Thymus (tissue), 11 donors: ENCODE results near the gene MYRIP. TPM values are rescaled to one million over a fixed set of nuclear protein-coding genes. Genes with fewer than 3 reads are reported as not detected.

Source experiments
- DNase-seq, 9 donors: peaks; one replicate each; pipeline ENCODE4 v3.0.0-alpha.2; 2013; ENCODE audit warnings: low spot score in 9 of 9, low read depth in 6 of 9, missing footprints in 1 of 9
- H3K27ac ChIP-seq, 2 donors: one replicate each; pipeline ENCODE4 v1.5.1; 2013; ENCODE audit warnings: control low read depth in 1 of 2, low read depth in 1 of 2, low read length in 1 of 2, mild to moderate bottlenecking in 1 of 2, moderate library complexity in 1 of 2
- H3K27me3 ChIP-seq, 2 donors: one replicate each; pipeline ENCODE4 v1.5.1; 2013; ENCODE audit warnings: low read length in 1 of 2; ENCODE audit not compliant: control insufficient read depth in 2 of 2, insufficient read depth in 1 of 2
- H3K36me3 ChIP-seq, 2 donors: one replicate each; pipeline ENCODE4 v1.5.1; 2013; ENCODE audit warnings: low read length in 1 of 2, mild to moderate bottlenecking in 1 of 2, moderate library complexity in 1 of 2; ENCODE audit not compliant: control insufficient read depth in 2 of 2, insufficient read depth in 2 of 2
- H3K4me1 ChIP-seq, 2 donors: one replicate each; pipeline ENCODE4 v1.5.1; 2013; ENCODE audit warnings: low read length in 2 of 2; ENCODE audit not compliant: control insufficient read depth in 2 of 2, insufficient read depth in 2 of 2
- H3K4me3 ChIP-seq, 2 donors: one replicate each; pipeline ENCODE4 v1.5.1; 2013; ENCODE audit warnings: low read length in 2 of 2, control low read depth in 1 of 2, mild to moderate bottlenecking in 1 of 2
- H3K9me3 ChIP-seq, 2 donors: one replicate each; pipeline ENCODE4 v1.5.1; 2013; ENCODE audit warnings: low read length in 1 of 2, mild to moderate bottlenecking in 1 of 2; ENCODE audit not compliant: control insufficient read depth in 2 of 2, insufficient read depth in 1 of 2
- WGBS: extraction: QIAGEN DNeasy Blood & Tissue Kit; methylation state at CpG from one replicate; pipeline ENCODE4 v1.1.7; 2013; 5-methylcytosine and 5-hydroxymethylcytosine counted together
- polyA plus RNA-seq: library from polyadenylated mRNA; stranded (reverse); fragments of 200-250 nt; gene quantifications from one replicate; pipeline ENCODE4 v1.2.3, GENCODE V29; 2013
- total RNA-seq: library from RNA; stranded (reverse); fragments of 120-200 nt; gene quantifications from one replicate; pipeline ENCODE4 v1.2.4, GENCODE V29; 2013
- donor health status: healthy.

MYRIP gene
- total and polyA plus RNA-seq, 2 donors, result 0.28 to 1.6 TPM

DNA sequence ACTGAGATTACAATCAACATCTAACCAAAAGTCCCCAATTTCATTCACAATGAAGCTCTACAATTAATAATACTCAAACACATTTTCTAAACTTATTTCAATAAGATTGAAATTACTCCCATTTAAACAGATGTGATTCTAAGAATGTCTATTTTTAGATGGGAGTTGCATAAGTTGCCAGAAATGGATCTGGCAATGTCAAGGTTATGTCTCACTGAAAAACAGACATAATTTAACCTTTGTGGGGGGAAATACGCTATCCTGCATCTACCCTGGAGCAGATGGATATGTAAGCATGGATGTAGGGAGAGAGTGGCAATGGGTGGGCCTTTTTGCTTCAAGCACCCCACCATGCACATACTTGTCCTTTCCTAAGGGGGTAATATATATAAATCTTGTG, 493.4 kb downstream of the MYRIP start:
- H3K27me3 ChIP-seq, result no peaks in the 10 kb centered on the region
- 97% methylated on average over 1 of the region's 1 CpG for WGBS
- no peak for DNase-seq
- H3K4me3 ChIP-seq, result no peak overlapping the region
- no peaks in the 10 kb centered on the region for H3K4me1 ChIP-seq
- H3K27ac ChIP-seq, result no peak overlapping the region
- H3K36me3 ChIP-seq, result no peaks in the 10 kb centered on the region
- H3K9me3 ChIP-seq, result no peaks in the 10 kb centered on the region

DNA sequence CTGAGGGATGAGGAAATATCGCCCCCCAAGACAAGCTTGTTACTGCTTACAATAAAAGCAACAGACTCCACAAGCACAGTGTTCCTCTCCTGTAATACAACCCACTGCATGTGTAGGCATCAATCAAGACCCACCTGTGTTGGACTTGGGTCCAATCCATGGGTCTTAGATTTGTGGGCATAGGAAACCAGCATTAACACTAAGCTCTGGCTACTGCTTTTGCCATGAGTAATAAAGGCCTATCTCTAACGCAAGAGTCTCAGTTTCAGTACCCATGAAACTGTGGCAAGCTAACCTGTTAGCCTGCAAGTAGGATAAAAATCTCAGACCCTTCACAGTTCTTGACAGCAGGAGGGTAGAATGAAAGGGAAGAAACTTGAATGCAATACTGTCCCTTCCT, 494.9 kb downstream of the MYRIP start:
- H3K4me3 ChIP-seq, result no peak overlapping the region
- no peaks in the 10 kb centered on the region for H3K36me3 ChIP-seq
- H3K4me1 ChIP-seq, result peaks cover 0 to 8% of the 10 kb centered on the region in 2 donors
- no peaks in the 10 kb centered on the region for H3K27me3 ChIP-seq
- H3K9me3 ChIP-seq, result no peaks in the 10 kb centered on the region
- 97% methylated on average over 2 of the region's 2 CpGs for WGBS
- H3K27ac ChIP-seq, result no peak overlapping the region
- no peak for DNase-seq

DNA sequence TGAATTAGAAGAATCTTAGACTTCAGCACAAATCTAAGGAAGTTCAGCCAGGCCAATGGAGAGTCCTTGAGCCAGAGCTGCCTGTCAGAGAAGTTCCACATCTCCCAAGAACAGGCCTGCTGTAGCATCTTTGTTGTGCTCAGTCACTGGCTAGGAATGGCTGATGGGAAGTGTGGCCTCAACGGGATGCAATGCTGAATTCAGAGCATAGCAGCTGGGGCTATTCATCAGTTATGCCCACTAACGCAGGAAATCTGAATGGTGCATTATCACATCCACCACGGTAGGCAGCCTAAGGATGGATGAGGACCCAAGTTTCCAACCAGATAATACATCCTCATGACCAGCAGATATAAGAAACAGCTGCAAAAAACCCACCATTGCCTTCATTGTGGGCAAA, 496.9 kb downstream of the MYRIP start:
- Histone ChIP-seq H3K36me3 (peaks cover 0 to 6% of the 10 kb centered on the region in 2 donors), H3K4me3 (no peak overlapping the region), H3K27me3 (no peaks in the 10 kb centered on the region), H3K9me3 (peaks cover 0 to 7% of the 10 kb centered on the region in 2 donors), H3K27ac (no peak overlapping the region), H3K4me1 (peaks cover 0 to 8% of the 10 kb centered on the region in 2 donors)
- WGBS, result over 99% methylated on average over 3 of the region's 3 CpGs
- DNase-seq, result no peak

DNA sequence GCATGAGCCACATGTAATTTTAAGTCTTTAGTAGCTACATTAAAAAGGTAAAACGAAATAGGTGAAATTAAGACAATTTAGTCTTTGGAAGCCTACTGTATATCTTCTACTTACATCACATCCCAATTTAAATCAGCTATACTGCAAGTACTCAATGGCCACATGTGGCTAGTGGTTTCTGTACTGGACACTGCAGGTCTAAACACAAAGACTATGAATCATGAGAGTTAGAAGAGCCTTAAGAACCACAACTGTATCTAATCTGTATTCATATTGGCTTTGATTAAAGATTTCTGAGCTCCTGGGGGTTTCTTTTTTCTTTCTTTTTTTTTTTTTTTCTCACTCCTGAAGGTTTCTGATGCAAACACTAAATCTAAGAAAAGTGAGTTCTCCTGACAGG, 497.8 kb downstream of the MYRIP start:
- no peaks in the 10 kb centered on the region for H3K27me3 ChIP-seq
- no peak overlapping the region for H3K4me3 ChIP-seq
- peaks cover 0 to 7% of the 10 kb centered on the region in 2 donors for H3K9me3 ChIP-seq
- no peak overlapping the region for H3K27ac ChIP-seq
- no peak for DNase-seq
- H3K4me1 ChIP-seq, result peaks cover 0 to 8% of the 10 kb centered on the region in 2 donors
- WGBS, result 93% methylated on average over 1 of the region's 1 CpG
- peaks cover 4 to 13% of the 10 kb centered on the region in 2 donors for H3K36me3 ChIP-seq

DNA sequence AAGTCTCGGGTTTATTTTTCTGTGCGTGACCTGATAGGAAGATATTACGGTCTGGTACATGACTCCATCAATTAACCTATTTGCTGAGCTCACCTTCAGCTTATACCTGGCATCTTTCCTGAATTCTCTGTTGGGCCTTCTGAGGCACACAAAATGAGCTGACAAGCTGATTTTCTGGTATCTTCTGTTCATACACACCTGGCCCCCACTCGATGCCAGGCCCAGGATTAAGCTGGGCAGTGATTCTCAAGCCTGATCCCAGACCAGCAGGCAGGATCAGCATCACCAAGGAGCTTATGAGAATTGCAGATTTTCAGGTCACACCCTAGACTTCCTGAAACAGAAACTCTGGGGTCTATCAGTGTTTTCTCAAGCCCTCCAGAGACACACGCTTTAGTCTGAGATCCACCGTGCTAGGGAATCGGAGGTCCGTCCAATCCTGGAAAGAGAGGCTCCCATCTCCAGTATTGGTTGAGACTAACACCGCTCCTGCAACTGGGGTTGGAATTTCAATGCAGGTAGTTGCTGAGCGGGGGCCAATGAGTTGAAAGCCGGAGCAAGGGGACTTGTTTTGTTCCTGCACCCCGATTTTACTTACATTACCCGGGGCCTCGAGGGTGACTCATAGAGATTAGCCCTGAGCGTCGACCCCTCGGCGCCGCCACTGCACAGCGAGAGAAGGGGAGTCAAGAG, 499.5 kb downstream of the MYRIP start:
- peaks cover 0 to 8% of the 10 kb centered on the region in 2 donors for H3K4me1 ChIP-seq
- no peaks in the 10 kb centered on the region for H3K27me3 ChIP-seq
- DNase-seq, result peak in 3 of 9 donors; percentile 3 to 60 (median 9)
- peak overlapping the region; percentile 97 to 98 for H3K4me3 ChIP-seq
- peaks cover 15 to 30% of the 10 kb centered on the region in 2 donors for H3K36me3 ChIP-seq
- peaks cover 0 to 7% of the 10 kb centered on the region in 2 donors for H3K9me3 ChIP-seq
- peak overlapping the region; percentile 85 to 92 for H3K27ac ChIP-seq
- 23% methylated on average over 20 of the region's 20 CpGs for WGBS

DNA sequence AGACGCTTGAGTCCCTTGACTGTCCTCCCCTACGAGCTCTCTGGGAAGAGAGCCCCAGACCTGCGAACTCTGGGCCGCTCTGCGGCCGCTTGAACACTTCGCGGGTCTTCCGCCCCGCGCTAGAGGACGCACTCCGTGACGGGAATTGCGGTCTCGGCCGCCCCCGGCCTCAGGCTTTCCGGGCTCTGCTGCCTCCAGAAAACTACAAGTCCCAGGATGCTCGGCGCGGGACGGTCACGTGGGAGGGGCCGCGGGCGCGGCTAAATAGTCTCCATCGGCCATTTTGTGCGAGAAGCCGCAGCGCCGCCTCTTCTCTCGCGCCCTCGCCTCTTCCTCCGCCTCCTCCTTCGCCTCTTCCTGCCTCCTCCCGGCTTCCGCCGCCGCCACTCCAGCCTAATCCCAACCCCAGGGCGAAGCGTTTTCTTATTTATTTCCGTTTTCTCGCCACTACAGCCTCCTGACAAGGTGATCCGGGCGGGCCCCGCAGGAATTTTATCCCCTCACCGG, 500.1 kb downstream of the MYRIP start, which contains the start of gene EIF1B:
EIF1B (plus strand) TSS at position 290 of the 507 bp plus-strand sequence. CDS start 235 bp downstream, outside the sequence.
- H3K27me3 ChIP-seq, result no peaks in the 10 kb centered on the region
- H3K4me3 ChIP-seq, result peak within 1 kb of the TSS; percentile 97 to 98
- under 1% methylated on average over 50 of the region's 50 CpGs for WGBS
- H3K9me3 ChIP-seq, result peaks cover 0 to 7% of the 10 kb centered on the region in 2 donors
- peak; percentile 95 to 100 (median 98) for DNase-seq
- H3K36me3 ChIP-seq, result peaks cover 21 to 36% of the 10 kb centered on the region in 2 donors
- peak within 1 kb of the TSS; percentile 86 to 92 for H3K27ac ChIP-seq
- peaks cover 0 to 8% of the 10 kb centered on the region in 2 donors for H3K4me1 ChIP-seq
